GM18907 (cell line): ENCODE data around the gene NLRC5.
"Not testable (repeated sequence)": the region's sequence is repeated elsewhere in the genome, so short reads cannot be mapped to it uniquely, and the experiment has no call there.

ENCODE experiments used
- ATAC-seq: cut with Tn5 transposase; IDR thresholded peaks from one replicate; pipeline ENCODE4 v1.9.1; 2021; ENCODE audit warnings: mild to moderate bottlenecking, moderate library complexity; ENCODE audit not compliant: unreplicated experiment

Gene NLRC5

GRCh38 chr16:56961851-56962281, 27.5 kb upstream of the NLRC5 start, which contains the start of gene CETP:
Gene CETP, plus strand, starts transcription at chr16:56961950. Its CDS starts 30 bp downstream, at chr16:56961980.
- no peak for ATAC-seq

- peak; percentile 76 for ATAC-seq
Measured at GRCh38 chr16:56964243-56965148, 24.9 kb upstream of the NLRC5 start.

GRCh38 chr16:56965149-56966092, 23.9 kb upstream of the NLRC5 start:
- no peak for ATAC-seq

- ATAC-seq = no peak
Measured at GRCh38 chr16:56966093-56966475, 23.3 kb upstream of the NLRC5 start.

GRCh38 chr16:56967733-56968132, 21.6 kb upstream of the NLRC5 start:
- no peak for ATAC-seq

GRCh38 chr16:56969769-56970168, 19.6 kb upstream of the NLRC5 start:
- no peak for ATAC-seq

GRCh38 chr16:56970934-56971767, 18.2 kb upstream of the NLRC5 start:
- ATAC-seq = peak; percentile 82

GRCh38 chr16:56971768-56972043, 17.7 kb upstream of the NLRC5 start:
- no peak for ATAC-seq

GRCh38 chr16:56972403-56973293, 16.7 kb upstream of the NLRC5 start:
- ATAC-seq = no peak

GRCh38 chr16:56973294-56973689, 16.1 kb upstream of the NLRC5 start:
- no peak for ATAC-seq

- not testable (repeated sequence) for ATAC-seq
Measured at GRCh38 chr16:56973899-56974298, 15.5 kb upstream of the NLRC5 start.

GRCh38 chr16:56974549-56975300, 14.6 kb upstream of the NLRC5 start:
- no peak for ATAC-seq

- ATAC-seq = no peak
Measured at GRCh38 chr16:56975714-56976113, 13.6 kb upstream of the NLRC5 start.

- no peak for ATAC-seq
Measured at GRCh38 chr16:56977216-56977615, 12.1 kb upstream of the NLRC5 start.

GRCh38 chr16:56977823-56978430, 11.4 kb upstream of the NLRC5 start:
- ATAC-seq = no peak

GRCh38 chr16:56980201-56980535, 9.2 kb upstream of the NLRC5 start:
- no peak for ATAC-seq

- peak; percentile 61 for ATAC-seq
Measured at GRCh38 chr16:56980792-56981724, 8.3 kb upstream of the NLRC5 start.
